Stimulated activated CD4-positive, alpha-beta T cell treated with anti-CD3 and anti-CD28 coated beads, Interleukin-2, amount 100 ng/mL, for 4 hours (primary cell): Measurements from ENCODE around the gene SPIRE1.

Experiments
- DNase-seq: peaks from one replicate; pipeline ENCODE4 v3.0.0-alpha.2; 2020; ENCODE audit warnings: low read depth

SPIRE1 gene

DNA sequence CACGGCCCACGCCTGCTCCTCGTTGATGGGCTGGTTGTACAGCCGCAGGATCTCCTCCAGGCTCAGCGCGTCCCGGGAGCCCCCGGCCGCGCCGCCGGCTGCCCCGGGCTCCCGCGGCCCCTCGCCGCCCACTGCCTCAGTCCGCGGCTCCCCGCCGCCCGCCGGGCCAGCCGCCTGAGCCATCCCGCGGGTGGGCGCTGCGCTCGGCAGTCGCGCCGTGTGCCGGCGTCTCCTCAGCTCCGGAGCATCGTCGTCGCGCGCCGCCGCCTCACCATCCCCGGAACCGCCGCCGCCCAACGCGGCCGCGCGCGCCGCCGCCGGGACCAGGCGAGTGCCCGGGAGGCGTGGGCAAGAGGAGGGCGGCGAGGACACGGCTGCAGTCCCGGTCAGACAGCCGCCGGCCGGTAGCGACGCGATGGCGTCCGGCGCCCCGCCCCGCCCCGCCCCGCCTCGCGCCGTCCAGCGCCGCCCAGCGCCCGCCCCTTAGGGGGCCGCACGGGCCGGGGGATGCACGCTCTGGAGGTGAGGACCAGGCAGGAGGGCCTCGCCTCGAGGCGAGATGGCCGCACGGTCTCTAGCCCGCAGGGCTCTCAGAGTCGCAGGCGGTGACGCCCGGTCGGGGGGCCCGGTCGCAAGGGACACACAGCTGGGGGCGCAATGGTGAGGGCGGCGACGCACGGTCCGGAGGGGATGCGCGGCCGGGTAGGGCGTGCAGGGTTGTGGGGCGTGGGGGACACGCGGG lies at the start of gene SPIRE1:
SPIRE1 (minus strand) TSS at position 424 of the 742 bp plus-strand sequence; CDS start at position 183, 241 bp downstream.
- no peak for DNase-seq

- DNase-seq, result no peak
These were observed 45.8 kb upstream of the SPIRE1 start for GRCh38 chr18:12703664-12704063.

GRCh38 chr18:12703096-12703567 lies 45.2 kb upstream of the SPIRE1 start:
- no peak for DNase-seq

GRCh38 chr18:12702221-12703095 lies 44.6 kb upstream of the SPIRE1 start, which contains the start of the genes CEP76 and PSMG2:
Gene CEP76, minus strand, starts transcription at chr18:12702723. Its CDS starts 175 bp downstream, at chr18:12702548.
Gene PSMG2, plus strand, starts transcription at chr18:12703042. Its CDS starts 66 bp downstream, at chr18:12703108.
- peak; percentile 64 for DNase-seq

- DNase-seq, result no peak
These were observed 43.3 kb upstream of the SPIRE1 start for GRCh38 chr18:12701161-12701560.

DNA sequence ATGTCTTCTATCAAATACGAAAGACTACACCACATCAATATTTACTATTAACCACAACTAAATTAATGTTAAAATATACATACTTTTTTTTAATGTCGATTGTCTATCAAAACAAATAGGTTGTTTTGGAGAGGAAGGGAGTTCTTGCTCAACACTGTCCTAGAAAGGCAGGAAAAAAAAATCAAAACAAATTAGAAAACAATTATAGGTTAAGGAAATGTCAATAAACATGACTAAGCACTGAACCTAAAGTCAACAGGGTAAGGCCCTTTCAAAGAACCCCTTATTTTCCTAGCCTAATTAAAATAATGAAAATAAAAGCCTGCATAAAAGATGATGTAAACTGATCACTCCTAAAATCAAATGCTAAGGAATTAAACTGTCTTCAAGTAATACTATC lies 41.8 kb upstream of the SPIRE1 start:
- no peak for DNase-seq

- DNase-seq, result no peak
These were observed 36.1 kb upstream of the SPIRE1 start for GRCh38 chr18:12694032-12694431.

DNA sequence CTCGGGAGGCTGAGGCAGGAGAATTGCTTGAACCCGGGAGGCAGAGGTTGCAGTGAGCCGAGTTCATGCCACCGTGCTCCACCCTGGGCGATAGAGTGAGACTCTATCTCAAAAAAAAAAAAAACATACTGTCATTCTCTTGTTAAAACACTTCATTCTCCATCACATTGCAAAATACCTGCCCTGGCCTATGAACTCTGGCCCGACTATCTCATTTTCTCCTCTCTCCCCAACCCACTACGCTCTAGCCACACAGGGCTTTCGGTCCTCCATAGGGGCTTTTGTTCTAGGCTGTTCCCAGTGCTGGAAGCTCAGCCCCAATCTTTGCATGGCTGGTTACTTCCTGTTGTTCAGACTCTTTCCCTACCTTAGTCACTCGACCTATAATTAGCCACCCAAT lies 34.3 kb upstream of the SPIRE1 start:
- DNase-seq, result no peak

- no peak for DNase-seq
These were observed 31.4 kb upstream of the SPIRE1 start for GRCh38 chr18:12689256-12689850.

DNA sequence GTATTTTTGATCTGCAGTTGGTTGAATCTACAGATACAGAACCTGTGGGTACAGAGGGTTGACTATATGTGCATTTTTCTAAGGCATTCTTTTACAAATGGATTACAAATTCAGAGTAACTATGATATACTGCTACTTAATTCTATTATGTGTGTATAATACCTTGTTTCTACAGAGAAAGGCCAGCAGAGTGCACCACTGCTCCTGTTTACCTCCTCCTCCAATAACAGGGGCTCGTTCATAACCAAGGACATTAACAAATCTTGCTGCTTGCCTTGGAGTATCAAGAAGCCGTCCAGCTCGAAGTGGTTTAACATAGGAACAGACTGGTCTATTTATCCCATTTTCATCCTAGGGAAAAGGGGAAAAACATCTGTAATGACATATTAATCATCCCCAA lies 28.2 kb upstream of the SPIRE1 start:
- DNase-seq, result no peak

DNA sequence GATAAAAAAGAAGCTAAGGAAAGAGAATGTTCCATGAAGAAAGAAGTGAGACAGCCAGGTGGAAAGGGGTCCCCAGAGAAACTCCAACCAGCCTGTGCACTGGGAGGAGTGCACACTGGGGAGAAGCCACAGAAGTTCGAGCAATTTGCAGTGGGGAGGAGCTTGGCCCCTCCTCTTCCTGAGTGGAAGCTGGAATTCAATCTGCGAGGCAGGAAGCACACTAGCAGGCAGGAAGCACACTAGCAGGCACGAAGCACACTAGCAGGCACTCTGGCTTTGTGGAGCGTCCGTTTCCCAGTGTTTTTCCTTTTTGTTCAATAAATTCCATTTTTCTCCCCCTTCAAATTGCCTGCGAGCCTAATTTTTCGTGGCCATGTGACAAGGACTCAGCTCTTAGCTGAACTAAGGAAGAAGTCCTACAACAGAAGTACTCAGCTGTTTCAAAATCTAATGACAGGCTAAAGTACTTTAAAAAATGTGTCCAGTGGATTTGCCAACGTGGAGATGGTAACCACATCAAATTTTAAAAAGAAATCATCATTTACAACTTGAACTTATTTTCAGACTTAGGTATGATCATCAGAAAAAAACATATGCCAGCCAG lies 21.4 kb upstream of the SPIRE1 start:
- DNase-seq, result no peak

DNA sequence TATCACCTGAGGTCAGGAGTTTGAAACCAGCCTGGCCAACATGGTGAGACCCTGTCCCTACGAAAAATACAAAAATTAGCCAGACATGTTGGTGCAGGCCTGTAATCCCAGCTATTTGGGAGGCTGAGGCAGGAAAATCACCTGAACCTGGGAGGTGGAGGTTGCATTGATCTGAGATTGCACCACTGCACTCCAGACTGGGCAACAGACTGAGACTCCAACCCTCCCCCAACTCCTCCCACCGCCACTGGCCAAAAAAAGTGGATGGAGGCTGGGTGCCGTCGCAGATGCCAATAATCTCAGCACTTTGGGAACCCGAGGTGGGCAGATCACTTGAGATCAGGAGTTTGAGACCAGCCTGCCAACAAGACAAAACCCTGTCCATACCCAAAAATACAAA lies 10.1 kb upstream of the SPIRE1 start:
- no peak for DNase-seq

DNA sequence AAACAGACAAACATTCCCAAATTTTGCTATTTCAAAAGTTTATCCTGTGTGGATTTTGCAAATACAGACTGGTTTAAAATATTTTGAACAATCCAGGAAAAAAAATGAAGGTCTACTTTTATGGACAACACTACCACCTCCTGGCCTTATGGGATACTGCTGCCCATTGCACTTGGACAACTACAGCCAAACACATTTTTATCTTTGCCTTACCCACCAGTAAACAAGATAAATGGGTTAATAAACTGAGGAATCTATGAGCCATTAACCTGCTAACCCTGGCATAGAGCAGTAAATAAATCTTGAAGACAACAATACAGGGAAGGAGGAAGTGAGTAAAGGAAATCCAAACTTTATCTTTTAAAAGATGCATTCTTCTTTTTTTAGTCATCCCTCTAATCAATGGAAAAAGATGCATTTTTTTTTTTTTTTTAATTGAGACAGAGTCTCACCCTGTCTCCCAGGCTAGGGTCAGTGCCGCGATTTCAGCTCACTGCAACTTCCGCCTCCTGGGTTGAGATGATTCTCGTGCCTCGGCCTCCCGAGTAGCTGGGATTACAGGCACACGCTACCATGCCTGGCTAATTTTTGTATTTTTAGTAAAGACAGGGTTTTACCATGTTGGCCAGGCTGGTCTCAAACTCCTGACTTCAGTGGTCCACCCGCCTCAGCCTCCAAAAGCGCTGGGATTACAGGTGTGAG lies 2.1 kb upstream of the SPIRE1 start:
- DNase-seq, result no peak

DNA sequence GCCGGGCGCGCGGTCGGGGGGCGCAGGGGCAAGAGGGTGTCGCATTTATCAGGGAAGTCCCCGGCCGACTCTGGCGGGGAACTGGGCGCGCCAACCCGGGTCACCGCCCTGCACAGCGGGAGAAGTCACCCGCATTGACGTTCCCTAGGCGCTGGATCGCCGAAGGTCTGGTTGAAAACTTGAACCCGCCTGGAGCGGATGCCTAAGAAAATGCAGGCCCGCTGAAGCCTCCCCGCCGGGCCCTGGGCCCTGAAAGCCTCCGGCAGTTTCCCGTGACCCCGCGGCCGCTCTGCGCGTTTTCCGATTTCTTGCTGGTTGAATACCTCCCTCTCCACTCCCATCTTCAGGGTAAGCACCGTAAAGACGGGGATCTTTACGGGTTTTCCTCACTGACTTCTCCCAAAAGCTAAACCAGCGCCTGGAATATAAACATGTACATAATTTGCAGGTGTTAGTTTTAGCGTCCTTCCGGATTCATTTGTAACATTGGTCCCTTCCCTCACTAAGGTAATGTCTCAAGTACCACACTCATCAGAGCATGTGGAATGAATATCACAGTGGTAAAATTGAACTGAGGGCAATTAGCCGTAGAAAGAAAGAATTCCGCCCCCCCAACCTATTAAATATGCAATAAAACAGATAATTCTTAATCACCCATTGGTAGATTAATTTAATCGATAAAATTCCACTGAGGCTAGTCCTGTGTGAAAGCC lies 675 bp upstream of the SPIRE1 start:
- no peak for DNase-seq

DNA sequence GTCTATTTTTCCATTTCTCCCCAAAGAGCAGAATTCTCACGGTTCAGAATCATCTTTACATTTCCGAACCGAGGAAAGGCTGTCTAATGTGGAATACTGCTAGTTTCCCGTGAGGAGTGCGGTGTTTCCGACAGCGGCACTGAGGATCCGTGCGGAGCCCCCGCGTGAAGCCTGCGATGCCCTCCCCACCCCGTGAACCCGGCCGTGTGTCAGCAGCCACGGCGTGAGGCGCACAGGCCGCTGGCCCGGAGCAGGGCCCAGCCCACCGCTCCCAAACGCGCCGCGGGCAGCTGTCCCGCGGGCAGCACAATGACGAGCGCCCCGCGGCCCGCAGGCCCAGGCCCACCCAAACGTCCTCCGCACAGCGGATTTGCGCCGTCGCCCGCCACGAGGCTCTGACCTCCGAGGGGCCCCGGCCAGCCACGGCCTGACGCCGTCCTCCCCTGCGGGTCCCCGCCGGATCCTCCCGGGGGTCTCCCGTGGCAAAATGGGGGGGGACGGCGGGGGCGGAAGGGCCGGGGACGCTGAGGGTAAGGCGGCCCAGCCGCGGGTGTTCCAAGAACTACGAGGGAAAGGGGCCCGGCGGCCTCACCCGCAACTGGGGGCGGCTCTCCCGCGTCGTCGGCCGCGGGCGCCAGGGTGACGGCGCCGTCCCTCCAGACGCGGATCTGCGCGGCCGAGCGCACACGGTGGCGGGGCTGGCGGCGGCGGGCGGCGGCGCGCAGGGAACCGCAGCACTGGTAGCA lies 796 bp downstream of the SPIRE1 start:
- DNase-seq, result no peak

DNA sequence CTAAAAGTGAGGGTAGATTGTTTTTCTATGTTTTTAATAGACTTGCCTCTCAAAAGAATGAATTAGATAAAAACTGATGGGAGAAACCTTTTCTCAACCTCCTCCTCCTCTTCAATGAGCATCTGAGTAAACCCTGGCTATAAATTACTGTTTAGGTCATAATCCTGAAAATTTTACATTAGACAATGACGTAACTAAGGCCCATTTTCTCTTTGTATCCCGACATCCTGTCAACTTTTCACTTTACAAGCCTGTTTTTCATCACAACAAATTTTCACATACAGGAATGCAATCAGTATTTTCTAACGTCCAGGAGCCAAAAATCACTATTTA lies 1.3 kb downstream of the SPIRE1 start:
- DNase-seq, result no peak

DNA sequence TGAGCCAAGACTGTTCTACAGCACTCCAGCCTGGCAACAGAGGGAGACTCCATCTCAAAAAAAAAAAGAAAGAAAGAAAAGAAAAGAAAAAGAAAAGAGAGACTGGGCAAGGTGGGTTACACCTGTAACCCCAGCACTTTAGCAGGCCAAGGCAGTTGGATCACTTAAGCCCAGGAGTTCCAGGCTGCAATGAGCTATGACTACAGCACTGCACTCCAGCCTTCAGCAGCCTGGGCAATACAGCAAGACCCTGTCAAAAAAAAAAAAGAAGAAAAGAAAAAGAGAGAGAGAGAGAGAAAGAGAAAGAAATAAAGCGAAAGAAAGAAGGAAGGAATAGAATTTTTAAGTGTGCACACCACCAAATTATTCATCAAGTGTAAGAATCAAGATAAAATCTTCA lies 2.9 kb downstream of the SPIRE1 start:
- no peak for DNase-seq

GRCh38 chr18:12652861-12653401 lies 5.0 kb downstream of the SPIRE1 start:
- DNase-seq, result no peak

GRCh38 chr18:12651651-12652050 lies 6.3 kb downstream of the SPIRE1 start:
- DNase-seq, result no peak

GRCh38 chr18:12647773-12648172 lies 10.1 kb downstream of the SPIRE1 start:
- DNase-seq, result no peak
